Spleen (tissue), 7 donors: ENCODE results near the gene PIPOX.

ENCODE experiments used
- CTCF ChIP-seq, 11 experiments: fragments of 200-600 bp in 7 of 11; fragments of 450-650 bp in 4 of 11; sonication (generic) in 4 of 11; IDR thresholded peaks in 8 of 11; conservative IDR thresholded peaks in 3 of 11; 1 replicate in 7 of 11; 2 replicates in 4 of 11; pipeline versions ENCODE4 v1.4.0 to v1.8.0; 2016 to 2021; ENCODE audit warnings: antibody characterized with exemption in 11 of 11, inconsistent platforms in 4 of 11, mild to moderate bottlenecking in 1 of 11
- POLR2AphosphoS5 ChIP-seq, 3 donors: sonication (generic); formaldehyde crosslinking; IDR thresholded peaks; one replicate each; pipeline ENCODE4 v1.5.1; 2017; ENCODE audit warnings: antibody characterized with exemption in 3 of 3
- donor health status: DM: no; HTN: no; CAD: no; lungs with moderate emphysema.
- donor health status: DM: no; HTN: no; CAD: no.
- donor health status: DM: no; HTN: no; CAD: no.

GRCh38 chr17:29007860-29008455 lies 35.0 kb upstream of the PIPOX start:
- TF ChIP-seq CTCF (IDR thresholded peaks at IDR 0.05 in 8 of 11, conservative IDR thresholded peaks at IDR 0.05 in 3 of 11): no peak
- no peak for TF ChIP-seq POLR2AphosphoS5 (IDR thresholded peaks at IDR 0.05)
